GM18520 (cell line): ENCODE results near the gene IL36A.

Experiments used
- ATAC-seq: cut with Tn5 transposase; IDR thresholded peaks from one replicate; pipeline ENCODE4 v1.9.1; 2021; ENCODE audit not compliant: unreplicated experiment

The IL36A gene

DNA sequence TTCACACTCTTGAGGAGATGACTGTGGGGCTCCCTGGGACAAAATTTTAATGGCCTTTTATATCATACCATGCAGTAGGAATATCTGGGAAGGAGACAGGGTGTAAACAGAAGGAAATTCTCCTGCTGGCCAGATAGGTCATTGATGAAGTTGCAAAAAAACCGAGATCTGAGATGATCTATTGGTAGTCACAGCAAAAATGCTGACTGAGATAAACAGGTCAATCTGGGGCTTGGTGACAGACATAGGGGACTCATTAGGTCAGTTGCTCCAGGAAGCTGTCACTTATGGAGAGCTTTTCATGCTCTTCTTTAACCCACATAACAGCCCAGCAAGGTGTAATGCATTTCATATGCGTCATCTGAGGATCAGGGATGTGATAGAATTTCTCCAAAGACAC, 2.6 kb upstream of the IL36A start:
- no peak for ATAC-seq

DNA sequence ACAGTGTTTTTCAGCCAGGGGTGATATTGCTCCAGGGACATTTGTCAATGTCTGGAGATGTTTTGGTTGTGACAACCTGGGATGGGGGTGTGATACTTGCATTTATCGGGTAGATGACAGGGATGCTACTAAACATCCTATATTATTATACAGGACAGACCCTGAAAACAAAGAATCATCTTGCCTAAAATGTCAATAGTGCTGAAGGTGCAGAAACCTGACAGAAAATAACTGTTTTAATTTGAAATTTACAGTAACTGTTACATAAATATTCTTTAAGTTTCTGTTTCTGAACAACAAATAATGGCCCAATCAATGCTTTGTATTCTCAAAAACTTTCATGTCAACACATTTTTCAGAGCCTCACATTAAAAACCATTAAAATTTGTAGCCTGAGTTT, 2.0 kb downstream of the IL36A start:
- no peak for ATAC-seq

DNA sequence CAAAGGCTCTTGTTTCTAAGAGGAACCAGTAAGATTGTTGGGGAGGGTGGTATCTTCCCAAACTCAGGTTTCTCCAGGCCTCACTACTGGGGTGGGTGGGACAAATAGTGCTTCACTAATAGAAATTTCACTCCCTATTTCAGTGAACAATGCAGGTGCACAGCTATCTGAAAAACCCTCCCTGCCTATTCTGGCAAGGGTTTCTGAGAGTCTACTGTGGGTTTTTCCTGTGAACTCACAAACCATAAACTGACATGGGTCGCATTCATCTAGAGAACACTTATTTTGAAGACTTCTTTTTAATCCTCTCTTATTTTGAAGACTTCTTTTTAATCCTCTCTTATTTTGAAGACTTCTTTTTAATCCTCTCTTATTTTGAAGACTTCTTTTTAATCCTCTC, 4.4 kb downstream of the IL36A start:
- no peak for ATAC-seq

DNA sequence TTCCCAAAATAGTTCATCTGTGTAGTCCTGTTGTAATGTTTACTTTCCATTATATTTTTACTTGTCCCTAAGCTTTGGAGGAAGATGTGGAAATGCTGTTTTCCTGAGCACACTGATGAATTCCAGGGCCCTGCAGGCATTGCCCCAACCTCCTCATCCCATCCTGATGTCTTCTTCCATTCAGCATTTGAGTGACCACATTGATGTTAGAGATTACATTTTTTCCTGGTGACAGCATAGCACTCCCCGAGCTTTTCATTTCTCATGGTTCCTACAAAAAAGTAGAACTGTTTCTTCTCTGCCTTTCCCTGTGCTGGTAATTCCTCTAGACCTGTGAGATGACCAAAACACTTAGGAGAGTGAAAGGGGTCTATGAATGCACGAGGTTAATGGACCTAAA, 4.8 kb downstream of the IL36A start:
- ATAC-seq = no peak

DNA sequence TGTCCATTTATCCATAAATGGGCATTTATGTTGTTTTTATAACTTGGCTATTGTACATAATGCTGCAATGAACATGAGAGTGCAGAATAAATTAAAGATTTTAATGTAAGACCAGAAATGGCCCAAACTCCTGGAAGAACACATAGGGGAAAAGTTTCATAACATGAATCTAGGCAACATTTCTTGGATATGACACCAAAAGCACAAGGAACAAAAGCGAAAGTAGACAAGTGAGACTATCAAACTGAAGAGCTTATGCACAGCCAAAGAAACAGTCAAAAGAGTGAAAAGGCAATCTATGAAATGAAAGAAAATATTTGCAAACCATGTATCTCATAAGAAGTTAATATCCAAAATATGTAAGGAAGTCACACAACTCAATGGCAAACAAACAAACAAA, 5.8 kb downstream of the IL36A start:
- no peak for ATAC-seq

DNA sequence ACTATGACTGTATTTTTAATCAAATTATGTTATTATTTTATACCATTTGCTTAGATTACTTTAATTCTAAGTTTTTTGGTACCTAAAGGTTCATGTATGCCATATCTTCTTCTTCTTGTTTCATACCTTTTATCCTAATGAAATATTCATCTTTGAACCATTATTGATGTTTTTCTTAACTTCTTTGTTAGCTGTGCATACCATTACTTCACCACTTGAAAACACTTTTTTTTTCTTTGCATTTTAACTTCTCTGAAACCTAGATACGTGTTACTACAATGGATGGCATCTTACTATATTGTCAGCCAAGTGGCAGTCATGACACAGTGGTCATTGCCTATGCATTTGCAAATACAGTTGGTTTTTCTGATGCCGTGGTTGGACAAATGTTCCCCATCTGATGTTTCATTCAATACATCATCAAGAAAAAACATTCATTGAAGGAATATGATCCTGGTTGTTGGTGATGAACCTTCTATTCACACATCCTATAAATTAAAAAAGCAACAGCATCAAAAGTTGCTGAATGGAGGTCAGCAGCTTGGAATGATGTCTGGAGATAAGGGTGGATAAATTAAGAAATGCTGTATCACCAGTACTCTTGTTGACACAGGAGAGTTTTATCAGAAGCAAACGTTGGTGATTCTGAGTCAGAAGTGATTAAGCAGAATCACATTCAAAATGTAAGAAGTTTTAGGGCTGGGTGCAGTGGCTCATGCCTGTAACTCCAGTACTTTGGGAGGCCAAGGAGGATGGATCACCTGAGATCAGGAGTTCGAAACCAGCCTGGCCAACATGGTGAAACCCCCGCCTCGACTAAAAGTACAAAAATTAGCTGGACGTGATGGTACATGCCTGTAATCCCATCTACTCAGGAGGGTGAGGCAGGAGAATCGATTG, 7.4 kb downstream of the IL36A start:
- ATAC-seq = no peak

DNA sequence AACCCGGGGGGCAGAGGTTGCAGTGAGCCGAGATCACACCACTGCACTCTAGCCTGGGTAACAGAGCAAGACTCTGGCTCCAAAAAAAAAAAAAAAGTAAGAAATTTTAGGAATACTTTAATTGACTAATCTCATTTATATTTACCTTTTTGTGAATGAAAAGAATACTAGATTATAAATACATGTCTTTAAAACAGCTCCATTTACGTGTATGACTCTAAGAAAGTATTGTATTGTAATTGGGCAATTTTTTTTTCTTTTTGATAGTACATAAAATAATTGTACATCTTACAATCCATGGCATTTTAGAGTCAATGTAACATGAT, 8.0 kb downstream of the IL36A start:
- ATAC-seq = no peak

DNA sequence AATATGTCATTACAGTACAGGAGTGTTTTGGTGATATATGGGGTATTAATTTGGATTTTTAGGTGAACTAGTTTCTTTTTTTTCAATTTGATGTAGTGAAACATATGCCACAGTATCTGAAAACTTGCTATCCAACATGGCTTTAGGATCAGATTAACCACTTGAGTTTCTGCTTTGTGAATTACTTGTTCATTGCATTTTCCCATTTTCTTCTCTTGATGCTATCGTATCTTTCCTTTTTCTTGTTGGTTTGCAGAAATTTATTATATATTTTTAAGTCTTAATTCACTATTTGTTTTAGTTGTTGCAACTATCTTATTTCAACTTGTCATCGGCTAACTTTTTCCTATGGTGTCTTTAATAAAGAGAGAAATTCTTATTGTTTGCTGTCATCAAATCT, 8.8 kb downstream of the IL36A start:
- ATAC-seq = no peak

DNA sequence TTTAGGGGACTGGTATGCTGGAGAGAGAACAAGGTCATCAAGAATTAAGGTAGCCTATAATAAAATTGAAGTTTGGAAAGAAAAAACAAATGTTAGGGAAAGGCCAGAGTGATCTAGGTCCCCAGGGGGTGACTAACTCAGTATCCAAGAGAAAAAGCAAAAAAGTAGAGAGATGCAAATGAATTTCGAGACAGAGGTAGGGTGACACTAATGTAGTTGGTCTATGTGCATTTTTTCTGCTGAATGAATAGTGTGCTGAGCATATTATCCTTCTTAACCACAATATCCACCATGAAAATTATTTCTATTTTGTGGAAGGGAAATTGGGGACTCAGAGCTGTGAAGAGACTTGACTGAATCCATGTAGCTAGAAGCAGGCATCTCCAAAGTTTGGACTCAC, 9.8 kb downstream of the IL36A start:
- no peak for ATAC-seq

DNA sequence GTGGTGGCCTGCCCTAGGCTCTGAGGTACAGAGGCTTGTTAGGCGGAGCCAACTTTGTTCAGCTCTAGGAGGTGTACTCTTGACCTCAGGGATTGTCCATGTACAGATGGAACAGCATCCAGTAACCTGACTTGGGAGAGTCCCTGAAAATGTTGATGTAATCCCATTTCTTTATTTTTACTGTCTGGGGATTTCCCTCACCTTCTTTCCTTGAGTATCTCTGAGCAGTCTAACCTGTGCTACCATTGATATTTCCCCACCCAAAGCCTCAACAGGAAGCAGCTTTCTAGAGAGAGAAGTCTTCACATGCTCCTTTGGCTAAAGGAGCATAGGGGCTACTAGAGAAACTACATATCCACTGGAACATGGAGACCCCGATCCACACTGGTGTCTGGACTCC, 10.4 kb downstream of the IL36A start:
- no peak for ATAC-seq

DNA sequence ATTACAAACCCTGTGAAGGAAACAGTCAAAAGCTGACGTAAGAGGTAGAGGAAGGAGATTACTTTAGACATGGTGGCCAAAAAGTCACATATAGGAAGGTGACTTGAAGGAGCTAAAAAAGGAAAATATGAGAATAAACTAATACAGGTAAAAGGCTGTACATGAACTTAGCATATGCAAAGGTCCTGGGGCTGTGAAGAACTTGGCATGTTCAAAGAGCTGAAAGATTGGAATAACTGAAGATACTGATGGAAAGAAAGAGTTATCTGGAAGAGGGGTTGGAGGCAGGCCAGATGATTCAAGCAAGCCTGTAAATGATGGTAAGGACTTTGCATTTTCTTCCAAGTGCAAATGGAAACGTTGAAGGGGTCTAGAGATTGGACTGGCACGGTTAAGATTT, 13.2 kb downstream of the IL36A start:
- no peak for ATAC-seq

DNA sequence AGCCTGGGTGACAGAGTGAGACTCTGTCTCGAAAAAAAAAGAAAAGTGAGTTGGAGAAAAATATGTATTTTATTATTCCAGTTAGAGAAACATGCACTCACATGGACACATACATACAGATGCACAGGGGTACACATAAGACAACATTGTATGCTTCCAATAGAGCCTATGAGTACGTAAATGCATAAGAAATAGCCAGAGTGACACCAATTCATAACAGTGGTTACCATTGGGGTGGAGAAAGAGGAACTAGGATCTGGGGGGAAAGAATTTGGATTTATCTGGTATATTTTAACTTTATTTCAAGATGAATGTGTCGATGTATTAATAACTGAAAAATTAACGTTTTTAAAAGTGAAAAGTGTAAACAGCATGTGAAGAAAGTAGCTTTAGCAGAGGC, 16.1 kb downstream of the IL36A start:
- no peak for ATAC-seq

DNA sequence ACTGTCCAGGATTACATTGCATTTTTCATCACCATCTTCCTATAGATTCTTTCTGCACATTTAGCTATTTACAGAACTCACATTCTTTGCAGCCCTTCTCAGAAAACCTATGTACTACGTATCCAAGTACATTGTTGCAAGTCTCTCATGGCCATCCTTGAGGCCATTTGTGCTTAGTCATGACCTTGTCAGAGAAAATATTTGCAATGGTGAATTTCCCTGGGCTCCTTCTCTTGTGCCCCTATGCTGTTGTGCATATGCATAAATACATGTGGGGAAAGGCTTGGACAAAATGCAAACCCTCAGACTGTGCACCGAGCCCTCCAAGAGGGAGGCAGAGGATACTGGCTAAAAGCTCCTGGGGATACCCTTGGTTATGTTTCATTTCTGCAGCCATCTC, 19.5 kb downstream of the IL36A start:
- no peak for ATAC-seq

DNA sequence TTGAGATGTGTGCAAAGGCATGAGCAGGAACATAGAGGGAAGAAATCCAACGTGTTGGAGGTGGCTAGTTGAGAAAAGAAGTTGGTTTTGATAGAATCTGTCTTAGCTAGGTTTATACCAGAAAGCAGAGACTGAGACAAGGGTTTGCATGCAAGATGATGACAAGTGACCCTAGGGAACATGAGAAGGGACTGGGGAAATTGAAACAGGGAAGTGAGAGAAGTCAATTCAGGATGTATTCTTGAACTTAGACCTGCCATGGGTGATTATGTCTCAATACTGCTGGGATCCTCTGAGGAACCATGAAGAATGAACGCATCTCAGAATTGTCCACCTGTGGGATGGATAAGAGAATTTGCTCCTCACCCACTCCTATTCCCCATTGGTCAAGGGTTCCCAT, 20.5 kb downstream of the IL36A start:
- no peak for ATAC-seq

DNA sequence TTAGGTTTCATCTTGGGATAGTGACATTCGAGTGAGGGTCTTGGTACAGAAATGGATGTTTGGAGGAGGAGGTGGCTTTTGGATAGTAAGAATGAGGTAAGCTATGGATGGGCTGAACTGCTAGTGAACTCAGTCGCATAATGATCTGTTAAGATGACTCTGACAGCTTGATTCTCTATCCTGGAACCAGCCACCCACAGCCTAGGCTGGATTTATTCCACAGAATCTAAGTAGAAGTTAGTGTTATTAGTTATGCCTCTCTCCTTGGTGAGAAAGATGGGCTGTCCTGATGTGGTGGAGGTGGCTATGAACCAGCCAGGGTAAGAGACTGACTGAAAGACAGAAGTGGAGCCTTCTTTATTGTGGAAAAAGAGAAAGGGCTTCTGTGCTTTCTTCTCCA, 22.4 kb downstream of the IL36A start:
- no peak for ATAC-seq

DNA sequence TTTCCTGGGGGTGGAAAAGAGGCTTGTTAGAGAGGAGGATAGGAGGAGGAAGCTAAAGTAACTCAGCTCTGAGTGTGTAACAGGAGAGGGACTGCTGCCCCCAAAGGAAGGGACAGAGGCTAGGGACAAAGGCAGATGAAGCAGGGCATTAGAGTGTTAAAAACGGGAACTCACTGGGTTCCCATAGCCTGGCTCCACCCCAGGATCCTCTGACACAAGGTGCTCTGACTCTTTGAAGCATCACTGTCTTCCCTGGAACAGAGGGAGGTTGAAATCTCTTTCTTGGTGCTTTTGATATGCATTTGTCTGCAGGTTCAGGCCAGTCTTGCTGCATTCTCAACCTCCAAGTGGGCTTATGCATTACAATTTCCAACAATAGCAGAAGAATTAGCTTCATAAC, 22.9 kb downstream of the IL36A start:
- no peak for ATAC-seq

DNA sequence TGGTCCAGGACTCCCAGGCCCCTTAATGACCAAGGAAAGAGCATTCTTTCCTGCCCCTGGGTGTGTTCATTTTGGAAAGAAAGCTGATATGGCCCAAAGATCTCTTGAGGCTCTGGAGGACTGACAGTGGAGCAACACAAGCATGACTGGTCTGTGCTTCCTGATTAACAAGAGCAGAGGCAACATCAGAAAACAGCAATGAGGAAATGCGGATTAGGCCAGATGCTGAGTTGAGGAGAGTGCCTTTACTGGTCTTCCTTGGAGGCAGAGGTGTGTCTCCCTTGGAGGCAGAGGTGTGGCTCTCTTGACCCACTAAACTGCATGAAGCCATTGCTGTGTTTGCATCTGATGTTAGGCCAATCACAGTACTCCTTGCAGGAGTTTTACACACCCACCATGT, 27.5 kb downstream of the IL36A start:
- ATAC-seq = no peak

DNA sequence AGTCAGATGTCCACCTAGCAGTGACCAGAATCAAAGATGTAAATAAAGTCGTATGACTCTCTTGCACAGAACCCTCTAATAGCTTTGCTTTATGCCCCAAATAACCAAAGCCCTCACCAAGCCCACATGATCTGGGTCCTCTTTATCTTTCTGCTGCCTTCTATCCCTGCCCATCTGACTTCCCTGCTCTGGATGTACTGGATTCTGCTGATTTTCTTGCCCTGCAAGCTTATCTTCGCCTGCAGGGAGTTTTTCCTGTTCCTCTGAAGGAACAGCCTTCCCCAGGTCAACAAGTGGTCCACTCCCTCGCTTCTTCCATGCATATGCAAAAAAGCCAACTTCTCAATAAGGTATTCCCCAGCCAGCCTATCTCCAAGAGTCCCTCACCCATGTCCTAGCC, 28.8 kb downstream of the IL36A start:
- no peak for ATAC-seq

DNA sequence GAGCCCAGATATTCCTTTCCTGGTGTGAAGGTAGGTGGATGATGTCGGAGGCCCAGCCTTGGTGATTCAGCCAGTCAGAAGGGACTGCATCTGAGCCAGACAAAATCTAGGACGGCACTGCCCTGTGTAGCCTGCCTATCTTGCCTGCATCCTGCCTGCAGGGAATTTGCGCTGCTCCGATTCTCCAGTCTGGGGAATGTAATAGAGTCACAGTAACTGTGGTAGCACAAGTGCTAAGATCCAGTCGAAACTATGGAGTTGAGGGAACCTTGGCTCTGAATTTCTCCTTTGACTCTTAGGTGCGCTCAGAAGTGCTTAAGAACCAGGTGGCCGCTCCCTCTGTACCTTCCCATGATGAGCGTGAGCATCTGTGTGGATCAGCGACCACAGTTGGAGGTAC, 31.5 kb downstream of the IL36A start:
- no peak for ATAC-seq

DNA sequence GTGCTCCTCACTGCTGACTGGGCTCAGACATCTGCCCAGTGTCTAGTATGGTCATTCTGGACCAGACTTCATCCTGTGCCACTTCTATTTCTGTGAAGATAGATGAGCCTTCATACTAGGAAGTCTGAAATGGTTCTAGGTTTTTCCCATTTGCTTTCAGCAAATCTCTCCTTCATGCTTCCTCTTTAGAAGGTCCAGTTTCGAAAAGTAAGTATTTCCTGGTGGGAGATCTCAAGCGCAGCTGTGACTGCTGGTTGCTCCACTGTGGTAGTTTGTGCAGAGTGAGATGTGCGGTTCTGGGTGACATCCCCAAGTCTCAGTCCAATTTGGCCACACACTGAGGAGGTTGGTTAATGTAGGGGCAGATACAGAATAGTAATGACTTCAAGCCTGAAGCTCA, 33.0 kb downstream of the IL36A start:
- ATAC-seq = no peak

DNA sequence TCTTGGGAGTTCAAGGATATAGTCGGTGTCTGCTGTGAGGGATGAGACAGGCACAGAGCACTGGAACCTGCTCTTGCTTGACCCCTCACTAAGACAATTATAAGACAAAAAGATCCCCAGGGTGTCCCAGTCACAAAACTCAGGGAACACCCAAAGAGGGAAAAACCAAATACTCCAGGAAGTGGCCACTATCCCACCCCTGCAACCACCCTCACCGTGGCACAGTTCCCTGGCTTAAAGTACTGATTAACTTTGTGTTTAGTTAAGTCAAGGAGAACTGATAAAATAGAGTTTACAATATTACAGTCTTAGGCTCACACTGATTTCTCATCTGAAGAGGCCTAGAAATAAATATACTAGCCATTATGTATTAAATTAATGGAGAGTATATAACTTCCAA, 33.9 kb downstream of the IL36A start:
- ATAC-seq = no peak

DNA sequence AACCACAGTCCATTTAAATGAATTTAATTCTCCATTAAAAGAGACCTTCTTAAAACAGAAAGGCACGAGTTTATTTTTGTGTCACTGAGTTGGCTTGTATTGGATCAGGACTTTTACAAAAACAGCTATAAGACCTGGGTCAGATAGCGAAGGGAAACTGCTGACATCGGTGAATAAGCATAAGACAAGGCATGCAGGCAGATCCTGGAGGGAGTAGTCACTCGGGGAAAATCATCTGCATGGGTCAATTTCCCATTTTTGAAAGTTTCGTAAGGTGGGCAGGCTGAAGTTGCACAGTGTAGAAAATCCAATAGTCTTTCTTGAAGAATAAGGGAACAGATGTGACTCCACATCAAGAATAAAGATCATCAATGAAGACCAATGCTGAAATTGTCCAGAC, 34.5 kb downstream of the IL36A start:
- no peak for ATAC-seq

DNA sequence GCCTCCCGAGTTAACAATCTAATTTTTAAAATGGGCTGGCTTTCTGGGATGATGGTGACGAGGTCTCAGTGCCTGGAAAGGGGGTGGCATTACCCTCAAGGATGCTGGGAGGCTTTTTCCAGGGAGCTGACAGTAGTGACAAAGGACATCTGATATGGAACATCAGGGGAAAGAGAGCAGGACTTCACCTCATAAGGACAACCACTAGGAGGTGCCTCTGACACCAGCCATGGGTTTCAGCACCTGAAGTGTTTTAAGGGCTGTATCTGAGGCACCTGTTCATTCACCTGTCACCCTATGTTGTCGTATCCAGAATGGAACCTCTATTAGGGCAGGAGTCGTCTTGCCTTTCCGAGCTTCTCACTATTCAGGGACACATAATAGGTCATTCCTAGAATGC, 36.6 kb downstream of the IL36A start:
- no peak for ATAC-seq
